Neural cell (in vitro differentiated cells): ENCODE results near the gene EEF1AKMT3. TPM values are rescaled to one million over a fixed set of nuclear protein-coding genes. Genes with fewer than 3 reads are reported as not detected.

Experiments used
- H2AFZ ChIP-seq: fragments of 200-600, 300-800 bp; sonication (generic), shearing (Covaris generic); 2 replicates; pipeline ENCODE4 v1.6.0; 2014; ENCODE audit warnings: low read depth, mild to moderate bottlenecking, antibody characterized with exemption, low read length, moderate library complexity
- H3F3A ChIP-seq: fragments of 200-600 bp; shearing (Covaris generic); 2 replicates; pipeline ENCODE4 v1.6.1; 2016; ENCODE audit warnings: mild to moderate bottlenecking, moderate library complexity, mixed read lengths, antibody characterized with exemption, low read length; ENCODE audit not compliant: insufficient read depth, poor library complexity, severe bottlenecking
- H3K27ac ChIP-seq: fragments of 200-600, 300-800 bp; sonication (generic), shearing (Covaris generic); 2 replicates; pipeline ENCODE4 v1.5.1; 2014; ENCODE audit warnings: mild to moderate bottlenecking, low read length, moderate library complexity
- H3K27me3 ChIP-seq: fragments of 300-800, 200-600 bp; sonication (generic), shearing (Covaris generic); 2 replicates; pipeline ENCODE4 v1.6.0; 2014; ENCODE audit warnings: mild to moderate bottlenecking, low read depth, low read length, moderate library complexity; ENCODE audit not compliant: insufficient read depth
- H3K36me3 ChIP-seq: fragments of 300-800, 200-600 bp; sonication (generic), shearing (Covaris generic); 2 replicates; pipeline ENCODE4 v1.5.1; 2014; ENCODE audit warnings: mild to moderate bottlenecking, antibody characterized with exemption, low read length, moderate library complexity; ENCODE audit not compliant: insufficient read depth
- H3K4me2 ChIP-seq: fragments of 300-800, 200-600 bp; sonication (generic), shearing (Covaris generic); 2 replicates; pipeline ENCODE4 v1.6.0; 2014; ENCODE audit warnings: mild to moderate bottlenecking, low read length
- H3K4me3 ChIP-seq: fragments of 300-800, 200-600 bp; sonication (generic), shearing (Covaris generic); 2 replicates; pipeline ENCODE4 v1.5.1; 2014; ENCODE audit warnings: mild to moderate bottlenecking, low read length, moderate library complexity
- H3K79me2 ChIP-seq: fragments of 200-600 bp; shearing (Covaris generic); replicated peaks from 2 replicates; pipeline ENCODE4 v1.6.0; 2014; ENCODE audit warnings: mild to moderate bottlenecking, low read length, moderate library complexity; ENCODE audit not compliant: insufficient read depth
- H3K9ac ChIP-seq: fragments of 300-800, 200-600 bp; sonication (generic), shearing (Covaris generic); 2 replicates; pipeline ENCODE4 v1.6.1; 2016; ENCODE audit warnings: mild to moderate bottlenecking, low read length, mixed read lengths
- H3K9me2 ChIP-seq: fragments of 200-600 bp; shearing (Covaris generic); 2 replicates; pipeline ENCODE4 v1.6.1; 2016; ENCODE audit warnings: mild to moderate bottlenecking, low read length, mixed read lengths; ENCODE audit not compliant: insufficient read depth
- H3K9me3 ChIP-seq: fragments of 200-600, 300-800 bp; sonication (generic), shearing (Covaris generic); 2 replicates; pipeline ENCODE4 v1.6.1; 2016; ENCODE audit warnings: mild to moderate bottlenecking, mixed run types, low read length, moderate library complexity, mixed read lengths
- H4K20me1 ChIP-seq: fragments of 200-600 bp; shearing (Covaris generic); 2 replicates; pipeline ENCODE4 v1.6.1; 2016; ENCODE audit warnings: mild to moderate bottlenecking, mixed run types; ENCODE audit not compliant: insufficient read depth
- CTCF ChIP-seq: fragments of 450-650 bp; IDR thresholded peaks from 2 replicates; pipeline ENCODE4 v1.5.1; 2014; ENCODE audit warnings: antibody characterized with exemption, mild to moderate bottlenecking, moderate library complexity; ENCODE audit not compliant: poor library complexity, severe bottlenecking
- EP300 ChIP-seq: fragments of 450-650 bp; conservative IDR thresholded peaks from 2 replicates; pipeline ENCODE4 v1.6.1; 2014; ENCODE audit warnings: antibody characterized with exemption, mild to moderate bottlenecking, moderate library complexity; ENCODE audit not compliant: poor library complexity, severe bottlenecking
- EZH2 ChIP-seq: fragments of 200-600, 300-800 bp; shearing (Covaris generic), sonication (generic); IDR thresholded peaks from 2 replicates; pipeline ENCODE4 v1.6.1; 2014; ENCODE audit warnings: antibody characterized with exemption, low read length, borderline replicate concordance, mild to moderate bottlenecking; ENCODE audit not compliant: insufficient read depth, poor library complexity, severe bottlenecking
- MXI1 ChIP-seq: fragments of 450-650 bp; conservative IDR thresholded peaks from 2 replicates; pipeline ENCODE4 v1.6.1; 2014; ENCODE audit warnings: antibody characterized with exemption, mild to moderate bottlenecking; ENCODE audit not compliant: poor library complexity, severe bottlenecking
- POLR2AphosphoS5 ChIP-seq: IDR thresholded peaks from 2 replicates; pipeline ENCODE4 v1.6.1; 2012
- RAD21 ChIP-seq: fragments of 450-650 bp; conservative IDR thresholded peaks from 2 replicates; pipeline ENCODE4 v1.6.1; 2014; ENCODE audit warnings: antibody characterized with exemption, mild to moderate bottlenecking, moderate library complexity
- REST ChIP-seq: IDR thresholded peaks from 2 replicates; pipeline ENCODE4 v1.6.1; 2012; ENCODE audit warnings: borderline replicate concordance
- SMC3 ChIP-seq: fragments of 450-650 bp; conservative IDR thresholded peaks from 2 replicates; pipeline ENCODE4 v1.6.1; 2014; ENCODE audit warnings: antibody characterized with exemption, mild to moderate bottlenecking, moderate library complexity; ENCODE audit not compliant: poor library complexity
- TAF1 ChIP-seq: IDR thresholded peaks from 2 replicates; pipeline ENCODE4 v1.6.1; 2012; ENCODE audit warnings: low read depth
- polyA plus RNA-seq: library from polyadenylated mRNA; depleted of rRNA; stranded (reverse); fragments of >200 nt; gene quantifications from 2 replicates; pipeline ENCODE4 v1.2.3, GENCODE V29; 2014

The EEF1AKMT3 gene
- polyA plus RNA-seq, 1 donor from 2014 or later: 1.6 TPM

GRCh38 chr12:57761391-57761998 lies 10.9 kb upstream of the EEF1AKMT3 start:
- TF ChIP-seq REST: no peak
- TF ChIP-seq TAF1: no peak
- TF ChIP-seq EP300: no peak
- TF ChIP-seq RAD21: no peak
- no peak for TF ChIP-seq SMC3
- TF ChIP-seq EZH2: no peak
- no peak for TF ChIP-seq POLR2AphosphoS5
- no peak for TF ChIP-seq CTCF
- no peak for TF ChIP-seq MXI1
- Histone ChIP-seq H3F3A (no peaks in the 10 kb centered on the region), H3K4me2 (no peak overlapping the region), H3K9me3 (no peaks in the 10 kb centered on the region), H4K20me1 (no peaks in the 10 kb centered on the region), H3K36me3 (no peaks in the 10 kb centered on the region), H3K27me3 (peaks cover 43% of the 10 kb centered on the region), H3K9ac (no peak overlapping the region), H2AFZ (no peak overlapping the region), H3K9me2 (no peaks in the 10 kb centered on the region), H3K27ac (no peak overlapping the region), H3K79me2 (no peaks in the 10 kb centered on the region), H3K4me3 (no peak overlapping the region)

GRCh38 chr12:57762463-57762862 lies 10.0 kb upstream of the EEF1AKMT3 start:
- Histone ChIP-seq H3K36me3 (no peaks in the 10 kb centered on the region), H3K27me3 (peaks cover 52% of the 10 kb centered on the region), H3K9me3 (no peaks in the 10 kb centered on the region), H3F3A (no peaks in the 10 kb centered on the region), H3K4me3 (no peak overlapping the region), H4K20me1 (no peaks in the 10 kb centered on the region), H3K9me2 (no peaks in the 10 kb centered on the region), H3K79me2 (no peaks in the 10 kb centered on the region), H3K9ac (no peak overlapping the region), H2AFZ (no peak overlapping the region), H3K27ac (no peak overlapping the region), H3K4me2 (no peak overlapping the region)
- TF ChIP-seq SMC3 (no peak), REST (no peak), CTCF (no peak), EP300 (no peak), EZH2 (no peak), POLR2AphosphoS5 (no peak), RAD21 (no peak), MXI1 (no peak), TAF1 (no peak)
